Spleen (tissue), 7 donors: ENCODE data around the gene EHD4.

Experiments
- POLR2A ChIP-seq, 3 donors: fragments of 450-650 bp; IDR thresholded peaks; one replicate each; pipeline ENCODE4 v1.5.1; 2017; ENCODE audit warnings: antibody characterized with exemption in 3 of 3, mild to moderate bottlenecking in 1 of 3
- TF ChIP-seq, protein P1 (sequence below), 11 experiments: fragments of 200-600 bp in 7 of 11; fragments of 450-650 bp in 4 of 11; sonication (generic) in 4 of 11; IDR thresholded peaks in 8 of 11; conservative IDR thresholded peaks in 3 of 11; 1 replicate in 7 of 11; 2 replicates in 4 of 11; pipeline versions ENCODE4 v1.4.0 to v1.8.0; 2016 to 2021; ENCODE audit warnings: antibody characterized with exemption in 11 of 11, inconsistent platforms in 4 of 11, mild to moderate bottlenecking in 1 of 11
- donor health status: DM: no; HTN: no; CAD: no; lungs with moderate emphysema.
- donor health status: DM: no; HTN: no; CAD: no.
- donor health status: DM: no; HTN: no; CAD: no.

GRCh38 chr15:41886741-41887140 lies 85.6 kb downstream of the EHD4 start:
- TF ChIP-seq, protein P1, sequence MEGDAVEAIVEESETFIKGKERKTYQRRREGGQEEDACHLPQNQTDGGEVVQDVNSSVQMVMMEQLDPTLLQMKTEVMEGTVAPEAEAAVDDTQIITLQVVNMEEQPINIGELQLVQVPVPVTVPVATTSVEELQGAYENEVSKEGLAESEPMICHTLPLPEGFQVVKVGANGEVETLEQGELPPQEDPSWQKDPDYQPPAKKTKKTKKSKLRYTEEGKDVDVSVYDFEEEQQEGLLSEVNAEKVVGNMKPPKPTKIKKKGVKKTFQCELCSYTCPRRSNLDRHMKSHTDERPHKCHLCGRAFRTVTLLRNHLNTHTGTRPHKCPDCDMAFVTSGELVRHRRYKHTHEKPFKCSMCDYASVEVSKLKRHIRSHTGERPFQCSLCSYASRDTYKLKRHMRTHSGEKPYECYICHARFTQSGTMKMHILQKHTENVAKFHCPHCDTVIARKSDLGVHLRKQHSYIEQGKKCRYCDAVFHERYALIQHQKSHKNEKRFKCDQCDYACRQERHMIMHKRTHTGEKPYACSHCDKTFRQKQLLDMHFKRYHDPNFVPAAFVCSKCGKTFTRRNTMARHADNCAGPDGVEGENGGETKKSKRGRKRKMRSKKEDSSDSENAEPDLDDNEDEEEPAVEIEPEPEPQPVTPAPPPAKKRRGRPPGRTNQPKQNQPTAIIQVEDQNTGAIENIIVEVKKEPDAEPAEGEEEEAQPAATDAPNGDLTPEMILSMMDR (IDR thresholded peaks at IDR 0.05 in 8 of 11, conservative IDR thresholded peaks at IDR 0.05 in 3 of 11), result no peak
- TF ChIP-seq POLR2A (IDR thresholded peaks at IDR 0.05), result no peak
